ENCODE results near the gene BSCL2.
"Not testable (repeated sequence)": the region's sequence is repeated elsewhere in the genome, so short reads cannot be mapped to it uniquely, and the experiment has no call there.

The BSCL2 gene

GRCh38 chr11:62737196-62737595 is 30.0 kb upstream of the BSCL2 start:
- no peaks in the 10 kb centered on the region for H4K20me1 ChIP-seq (ENCODE audit: insufficient read depth, low read length)
- H2AFZ ChIP-seq (ENCODE audit: low read depth, low read length) = no peak overlapping the region
- H3K4me2 ChIP-seq (ENCODE audit: low read length) = no peak overlapping the region
- H3K9ac ChIP-seq (ENCODE audit: low read length) = no peak overlapping the region
- TF ChIP-seq CTCF (IDR thresholded peaks at IDR 0.05; ENCODE audit: low read depth, low read length) (no peak), EZH2phosphoT487 (IDR thresholded peaks at IDR 0.05; ENCODE audit: low read depth) (no peak)
- peaks cover 8% of the 10 kb centered on the region; the same call in 1 of the 2 replicates for H3K79me2 ChIP-seq (ENCODE audit: low read length)
- H3K4me1 ChIP-seq (ENCODE audit: low read length) = no peaks in the 10 kb centered on the region
- no peak overlapping the region for H3K4me3 ChIP-seq (ENCODE audit: low read length)
- no peak overlapping the region for H3K27ac ChIP-seq (ENCODE audit: low read length)
- peaks cover 27% of the 10 kb centered on the region for H3K36me3 ChIP-seq (replicated peaks; ENCODE audit: low read depth, low read length)
- H3K9me3 ChIP-seq (ENCODE audit: insufficient read depth, low read length) = no peaks in the 10 kb centered on the region
- no peaks in the 10 kb centered on the region for H3K27me3 ChIP-seq (ENCODE audit: low read depth, low read length)

GRCh38 chr11:62732830-62733229 is 25.6 kb upstream of the BSCL2 start:
- no peak overlapping the region for H2AFZ ChIP-seq (ENCODE audit: low read depth, low read length)
- no peaks in the 10 kb centered on the region for H3K9me3 ChIP-seq (ENCODE audit: insufficient read depth, low read length)
- no peak overlapping the region for H3K4me3 ChIP-seq (ENCODE audit: low read length)
- no peak overlapping the region for H3K27ac ChIP-seq (ENCODE audit: low read length)
- peaks cover 19% of the 10 kb centered on the region for H3K36me3 ChIP-seq (replicated peaks; ENCODE audit: low read depth, low read length)
- H4K20me1 ChIP-seq (ENCODE audit: insufficient read depth, low read length) = no peaks in the 10 kb centered on the region
- TF ChIP-seq CTCF (IDR thresholded peaks at IDR 0.05; ENCODE audit: low read depth, low read length) (peak; percentile 37), EZH2phosphoT487 (IDR thresholded peaks at IDR 0.05; ENCODE audit: low read depth) (no peak)
- H3K4me2 ChIP-seq (ENCODE audit: low read length) = no peak overlapping the region
- H3K79me2 ChIP-seq (ENCODE audit: low read length) = peaks cover 41% of the 10 kb centered on the region
- no peak overlapping the region for H3K9ac ChIP-seq (ENCODE audit: low read length)
- H3K27me3 ChIP-seq (ENCODE audit: low read depth, low read length) = no peaks in the 10 kb centered on the region
- H3K4me1 ChIP-seq (ENCODE audit: low read length) = peaks cover 8% of the 10 kb centered on the region

- H3K27me3 ChIP-seq (ENCODE audit: low read depth, low read length); H3K27ac ChIP-seq (ENCODE audit: low read length); H3K9me3 ChIP-seq (ENCODE audit: insufficient read depth, low read length); H3K4me1 ChIP-seq (ENCODE audit: low read length); H2AFZ ChIP-seq (ENCODE audit: low read depth, low read length); H3K9ac ChIP-seq (ENCODE audit: low read length): not testable (repeated sequence)
- Histone ChIP-seq H3K4me3 (ENCODE audit: low read length) (peak overlapping the region; percentile 91), H3K36me3 (replicated peaks; ENCODE audit: low read depth, low read length) (peaks cover 24% of the 10 kb centered on the region), H3K4me2 (ENCODE audit: low read length) (peak overlapping the region; percentile 87), H4K20me1 (ENCODE audit: insufficient read depth, low read length) (peaks cover 14% of the 10 kb centered on the region), H3K79me2 (ENCODE audit: low read length) (peaks cover 59% of the 10 kb centered on the region)
Observed at GRCh38 chr11:62730076-62730475, 22.9 kb upstream of the BSCL2 start.

GRCh38 chr11:62728171-62728988 is 21.2 kb upstream of the BSCL2 start, which contains the start of gene TTC9C:
TTC9C (plus strand) TSS chr11:62728486; CDS start chr11:62728849, 363 bp downstream.
- H3K27me3 ChIP-seq (ENCODE audit: low read depth, low read length) = no peaks in the 10 kb centered on the region
- peak within 1 kb of the TSS; percentile 87 for H3K4me2 ChIP-seq (ENCODE audit: low read length)
- H3K4me1 ChIP-seq (ENCODE audit: low read length) = peaks cover 17% of the 10 kb centered on the region
- peaks cover 28% of the 10 kb centered on the region for H4K20me1 ChIP-seq (ENCODE audit: insufficient read depth, low read length)
- H3K36me3 ChIP-seq (replicated peaks; ENCODE audit: low read depth, low read length) = peaks cover 39% of the 10 kb centered on the region
- peak within 1 kb of the TSS; percentile 91 for H3K4me3 ChIP-seq (ENCODE audit: low read length)
- no peak for TF ChIP-seq EZH2phosphoT487 (IDR thresholded peaks at IDR 0.05; ENCODE audit: low read depth)
- TF ChIP-seq CTCF (IDR thresholded peaks at IDR 0.05; ENCODE audit: low read depth, low read length) = no peak
- peak within 1 kb of the TSS; percentile 96 for H3K27ac ChIP-seq (ENCODE audit: low read length)
- peak within 1 kb of the TSS; percentile 99 for H3K9ac ChIP-seq (ENCODE audit: low read length)
- peak within 1 kb of the TSS; percentile 95 for H2AFZ ChIP-seq (ENCODE audit: low read depth, low read length)
- no peaks in the 10 kb centered on the region for H3K9me3 ChIP-seq (ENCODE audit: insufficient read depth, low read length)
- H3K79me2 ChIP-seq (ENCODE audit: low read length) = peaks cover 76% of the 10 kb centered on the region
